NCI-H524 treated with DMSO at 0.1 percent for 48 hours (cell line): ENCODE measurements around the gene VPS35.
A peak's percentile ranks its signal among the peaks of the same experiment; 100 is the strongest.
"Not testable (repeated sequence)": the region's sequence is repeated elsewhere in the genome, so short reads cannot be mapped to it uniquely, and the experiment has no call there.

Source experiments
- DNase-seq: peaks from one replicate; lab custom pipeline; 2025; lab: John Stamatoyannopoulos, UW

VPS35 gene

GRCh38 chr16:46712911-46713310 lies 23.9 kb upstream of the VPS35 start:
- no peak for DNase-seq

DNA sequence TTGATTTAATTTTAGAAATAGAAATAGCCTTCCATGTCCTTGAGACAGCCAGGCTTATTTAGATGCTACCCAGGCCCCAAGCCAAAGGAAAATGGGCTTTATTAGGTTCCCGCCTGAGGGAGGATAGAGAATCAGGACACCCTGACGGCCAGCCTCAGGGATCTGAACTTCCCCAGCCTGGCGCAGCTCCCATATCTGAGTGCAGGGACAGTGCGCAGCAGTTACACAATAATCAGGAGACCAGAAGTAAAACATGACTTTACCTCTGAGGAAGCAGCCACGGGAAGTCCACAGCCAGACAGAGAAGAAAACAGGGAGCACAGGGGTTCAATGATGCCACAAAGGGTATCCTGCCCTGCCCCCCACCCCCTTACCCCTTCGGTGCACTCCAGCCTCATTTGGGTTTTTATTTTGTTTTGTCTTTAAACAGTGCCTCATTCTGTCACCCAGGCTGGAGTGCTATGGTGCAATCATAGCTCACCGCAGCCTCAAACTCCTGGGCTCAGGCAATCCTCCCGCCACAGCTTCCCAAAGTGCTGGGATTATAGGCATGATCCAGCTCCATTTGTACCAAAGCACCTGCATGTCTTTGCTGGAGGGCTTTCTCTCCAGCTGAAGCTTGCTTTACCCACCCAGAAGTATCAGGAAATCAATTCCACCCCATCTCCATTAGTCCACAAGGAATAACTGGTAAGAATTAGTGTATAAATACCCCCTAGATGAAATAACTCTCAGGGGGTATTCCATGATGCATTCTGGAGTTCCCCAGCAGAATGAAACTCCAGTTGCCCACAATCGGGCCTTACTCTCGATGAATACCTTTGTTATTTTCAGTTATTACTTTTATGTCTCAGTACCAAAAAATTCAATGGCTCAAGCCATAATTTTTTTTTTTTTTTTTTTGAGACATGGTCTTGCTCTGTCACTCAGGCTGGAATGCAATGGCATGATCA lies 22.4 kb upstream of the VPS35 start:
- no peak for DNase-seq

GRCh38 chr16:46709469-46710005 lies 20.6 kb upstream of the VPS35 start:
- no peak for DNase-seq

- DNase-seq = no peak
Measured at GRCh38 chr16:46706642-46707041, 17.7 kb upstream of the VPS35 start.

- no peak for DNase-seq
Measured at GRCh38 chr16:46702030-46702429, 13.1 kb upstream of the VPS35 start.

DNA sequence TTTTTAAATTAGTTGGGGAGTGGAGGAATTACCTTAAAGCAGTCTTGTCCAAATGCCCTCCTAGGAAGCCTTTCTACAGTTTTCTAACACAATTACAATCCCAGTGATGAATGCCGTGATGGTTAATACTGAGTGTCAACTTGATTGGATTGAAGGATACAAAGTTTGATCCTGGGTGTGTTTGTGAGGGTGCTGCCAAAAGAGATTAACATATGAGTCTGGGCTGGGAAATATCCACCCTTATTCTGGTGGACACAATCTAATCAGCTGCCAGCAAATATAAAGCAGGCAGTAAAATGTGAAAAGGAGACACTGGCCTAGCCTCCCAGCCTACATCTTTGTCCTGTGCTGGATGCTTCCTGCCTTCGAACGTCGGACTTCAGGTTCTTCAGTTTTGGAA lies 12.6 kb upstream of the VPS35 start:
- no peak for DNase-seq

- DNase-seq = no peak
Measured at GRCh38 chr16:46700048-46700447, 11.1 kb upstream of the VPS35 start.

DNA sequence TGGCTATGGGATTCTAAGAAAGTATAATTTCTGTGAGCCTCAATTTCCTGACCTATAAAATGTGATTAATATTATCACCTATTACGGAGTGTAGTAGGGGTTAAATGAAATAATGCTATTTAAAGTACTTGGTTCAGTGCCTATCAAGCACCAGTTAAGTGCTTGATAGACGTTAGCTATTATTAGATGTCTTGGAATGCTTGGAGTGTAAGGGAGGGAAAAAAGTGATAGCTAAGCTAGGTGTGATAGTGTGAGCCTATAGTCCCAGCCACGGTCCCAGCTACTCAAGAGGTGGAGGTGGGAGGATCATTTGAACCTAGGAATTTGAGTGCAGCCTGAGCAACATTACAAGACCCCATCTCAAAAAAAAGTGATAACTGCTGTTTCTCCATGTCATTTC lies 8.0 kb upstream of the VPS35 start:
- no peak for DNase-seq

DNA sequence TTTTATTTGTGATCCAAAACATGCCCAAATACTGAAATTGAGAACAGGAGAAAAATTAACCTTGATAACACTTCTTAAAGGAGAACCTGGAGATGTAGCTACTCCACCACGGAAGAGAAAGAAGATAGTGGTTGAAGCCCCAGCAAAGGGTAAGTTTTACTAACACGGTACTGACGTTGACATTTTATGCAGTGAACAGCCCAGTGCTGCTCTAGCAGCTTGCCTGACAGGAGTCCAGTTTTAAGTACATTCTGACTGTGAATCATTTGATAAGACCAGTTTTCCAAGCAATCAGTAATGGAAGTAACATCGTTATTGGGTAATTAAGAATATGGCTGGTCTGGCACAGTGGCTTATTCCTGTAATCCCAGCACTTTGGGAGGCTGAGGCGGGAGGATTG lies 7.0 kb upstream of the VPS35 start:
- DNase-seq = no peak

- no peak for DNase-seq
Measured at GRCh38 chr16:46693598-46693997, 4.6 kb upstream of the VPS35 start.

DNA sequence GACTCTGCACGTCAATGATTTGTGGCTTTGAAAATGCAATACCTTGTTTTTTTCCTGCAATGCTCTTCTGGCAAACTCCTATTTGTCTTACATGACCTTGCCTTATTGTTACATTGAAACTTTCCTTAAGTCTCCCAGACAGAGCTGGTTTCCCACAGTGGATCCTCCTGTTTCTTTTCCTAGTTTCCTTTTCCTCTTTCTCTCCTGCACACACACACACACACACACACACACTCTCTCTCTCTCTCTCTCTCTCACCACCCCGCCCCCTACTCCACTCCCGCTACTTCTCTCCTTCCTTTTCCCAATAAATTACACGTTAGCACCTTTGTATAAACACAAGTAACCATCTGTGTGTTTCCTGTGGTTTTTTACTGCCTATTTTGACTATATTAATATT lies 2.7 kb upstream of the VPS35 start:
- DNase-seq = no peak

DNA sequence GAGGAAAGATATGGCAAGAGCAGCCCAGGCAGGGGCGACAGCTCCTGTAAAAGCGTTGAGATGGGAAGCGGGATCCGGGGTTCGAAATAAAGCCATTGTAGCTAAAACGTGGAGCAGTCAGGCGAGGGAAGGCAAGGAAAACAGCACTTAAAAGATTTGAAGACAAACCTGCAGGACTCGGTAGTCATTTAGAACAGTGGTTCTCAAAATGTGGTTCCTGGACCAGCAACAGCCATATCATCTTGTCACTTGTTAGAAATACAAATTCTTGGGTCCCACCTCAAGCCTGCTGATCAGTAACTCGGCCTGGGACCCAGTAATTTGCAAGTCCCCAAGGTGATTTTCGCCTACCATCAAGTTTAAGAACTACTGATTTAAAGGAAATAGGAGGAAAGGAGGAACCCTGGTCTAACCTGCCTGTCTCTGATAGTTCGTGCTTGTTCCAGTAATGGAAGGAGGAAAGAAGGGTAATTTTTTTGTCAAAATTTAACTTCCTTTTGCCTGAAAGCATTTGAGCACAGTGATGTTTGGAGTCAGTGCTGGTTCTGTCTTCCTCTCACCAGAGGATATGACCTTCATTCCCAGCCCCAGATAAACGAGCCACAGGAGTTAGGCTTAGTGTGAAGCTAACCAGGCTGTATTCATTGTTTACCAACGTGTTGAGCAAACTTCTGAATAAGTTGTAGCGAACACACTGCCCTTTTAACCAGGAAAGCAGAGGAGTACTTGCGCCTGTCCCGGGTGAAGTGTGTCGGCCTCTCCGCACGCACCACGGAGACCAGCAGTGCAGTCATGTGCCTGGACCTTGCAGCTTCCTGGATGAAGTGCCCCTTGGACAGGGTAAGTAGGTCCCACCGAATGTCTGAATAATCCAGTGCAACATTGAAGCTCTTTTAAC lies 1.6 kb upstream of the VPS35 start:
- no peak for DNase-seq

GRCh38 chr16:46689365-46690280 lies 645 bp upstream of the VPS35 start, which contains the start of gene ORC6:
Gene ORC6, plus strand, starts transcription at chr16:46689659. Its CDS starts 47 bp downstream, at chr16:46689706.
- DNase-seq = peak; percentile 89

DNA sequence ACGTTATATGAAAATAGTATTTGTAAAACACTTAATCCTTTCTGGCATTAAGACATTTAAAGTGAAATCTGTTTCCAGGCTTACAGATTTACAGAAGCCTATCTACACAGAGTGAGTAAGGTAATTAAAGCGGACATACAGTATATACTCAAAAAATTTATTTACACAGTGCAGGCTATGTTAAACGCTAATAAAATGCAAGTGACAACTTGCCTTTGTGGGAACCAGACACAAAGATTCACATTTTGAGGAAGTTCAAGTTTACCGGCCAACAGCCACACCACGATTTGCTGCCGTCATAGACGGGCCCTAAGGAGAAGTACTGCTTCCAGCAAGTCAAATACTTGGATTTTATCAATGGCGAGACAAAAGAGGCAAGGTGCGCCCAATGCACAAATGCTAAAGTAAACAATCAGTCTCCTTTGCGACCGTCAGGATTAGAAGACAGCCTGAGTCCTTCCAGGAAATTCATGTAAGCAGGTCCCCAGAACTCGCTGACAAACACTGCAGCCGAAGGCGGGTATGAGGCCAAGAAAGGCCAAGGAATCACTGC lies 801 bp downstream of the VPS35 start:
- no peak for DNase-seq

- DNase-seq = no peak
Measured at GRCh38 chr16:46687486-46687885, 1.5 kb downstream of the VPS35 start.

DNA sequence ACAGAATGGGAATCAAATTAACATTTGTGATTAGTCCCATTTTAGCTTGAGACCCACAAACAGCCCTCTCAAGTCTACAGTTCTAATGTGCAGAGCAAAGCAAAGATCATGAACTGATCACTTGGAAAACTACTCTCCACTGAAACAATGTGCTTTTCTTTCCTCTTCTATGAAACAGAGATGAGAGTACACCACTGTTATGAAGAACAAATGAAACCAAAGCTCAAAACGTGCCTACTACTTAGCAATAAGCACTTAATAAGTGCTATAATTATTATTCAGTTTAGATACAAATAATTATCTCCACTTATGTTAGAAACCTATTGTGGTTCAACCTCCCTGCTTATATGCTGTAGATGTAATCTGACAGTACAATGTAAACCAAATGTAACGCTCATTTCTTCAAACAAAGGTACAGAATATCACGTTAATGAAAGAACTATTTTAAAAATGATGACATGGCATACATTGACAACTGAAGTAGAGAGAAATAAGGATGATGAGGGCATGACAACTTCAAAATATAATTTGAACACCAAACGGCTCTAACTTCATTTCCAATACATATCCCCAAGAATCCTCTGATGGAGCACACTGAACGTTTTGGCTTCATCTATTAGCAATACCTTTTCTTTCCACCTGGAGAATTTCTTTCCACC lies 2.0 kb downstream of the VPS35 start:
- DNase-seq = no peak

GRCh38 chr16:46681867-46682266 lies 7.1 kb downstream of the VPS35 start:
- not testable (repeated sequence) for DNase-seq

DNA sequence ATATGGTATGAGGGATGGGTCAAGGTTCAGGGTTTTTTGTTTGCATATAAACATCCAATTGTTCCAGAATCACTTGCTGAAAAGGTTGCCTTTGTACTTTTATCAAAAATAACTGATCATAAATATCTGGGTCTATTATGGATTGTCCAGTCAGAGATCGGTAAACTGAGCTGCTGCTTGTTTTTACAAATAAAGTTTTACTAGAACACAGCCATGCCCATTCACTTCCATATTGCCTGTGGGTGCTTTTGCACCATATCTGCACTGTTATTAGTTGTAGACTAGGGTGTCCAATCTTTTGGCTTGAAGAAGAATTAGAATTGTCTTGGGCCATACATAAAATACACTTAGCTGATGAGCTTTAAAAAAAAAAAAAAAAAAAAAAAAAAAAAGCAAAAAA lies 11.0 kb downstream of the VPS35 start:
- DNase-seq = not testable (repeated sequence)

- DNase-seq = peak; percentile 10
Measured at GRCh38 chr16:46673320-46674013, 15.5 kb downstream of the VPS35 start.

- no peak for DNase-seq
Measured at GRCh38 chr16:46662123-46662522, 26.9 kb downstream of the VPS35 start.
